IMR-90 (cell line): ENCODE data around the gene NRL.

Experiments
- CTCF ChIP-seq: conservative IDR thresholded peaks from 2 replicates; pipeline ENCODE4 v1.5.1; 2012; ENCODE audit warnings: mild to moderate bottlenecking, low read depth, low read length, improper control_type of control experiment
- ELK1 ChIP-seq: fragments of 150-350 bp; IDR thresholded peaks from 2 replicates; pipeline ENCODE4 v1.6.1; 2016; ENCODE audit warnings: low read depth, mild to moderate bottlenecking, low read length, moderate library complexity, borderline replicate concordance
- RAD21 ChIP-seq: IDR thresholded peaks from 2 replicates; pipeline ENCODE4 v1.6.1; 2012; ENCODE audit warnings: low read length, improper control_type of control experiment
- USF2 ChIP-seq: fragments of 150-350 bp; IDR thresholded peaks from 2 replicates; pipeline ENCODE4 v1.6.1; 2017; ENCODE audit warnings: mild to moderate bottlenecking, antibody characterized with exemption, low read length, low read depth

GRCh38 chr14:24127673-24128072, 12.9 kb upstream of the NRL start:
- TF ChIP-seq CTCF (no peak), RAD21 (no peak), ELK1 (no peak), USF2 (no peak)
